HepG2 (cell line): ENCODE measurements around the gene PIP4K2C. TPM values are rescaled to one million over a fixed set of nuclear protein-coding genes. Genes with fewer than 3 reads are reported as not detected.
A peak's percentile ranks its signal among the peaks of the same experiment; 100 is the strongest.

Experiments
- BCL6 ChIP-seq: IDR thresholded peaks from 2 replicates; pipeline ENCODE4 v1.6.1; 2016; ENCODE audit warnings: missing genetic modification reagents, missing compliant biosample characterization
- DRAP1 ChIP-seq: IDR thresholded peaks from 2 replicates; pipeline ENCODE4 v1.6.1; 2016; ENCODE audit warnings: missing genetic modification reagents, missing compliant biosample characterization
- E2F2 ChIP-seq: sonication (generic); formaldehyde crosslinking; IDR thresholded peaks from 2 replicates; pipeline ENCODE4 v1.4.0; 2020; ENCODE audit warnings: missing genetic modification reagents, borderline replicate concordance
- GABPA ChIP-seq, 2 experiments: IDR thresholded peaks; 2 replicates each; pipeline ENCODE4 v1.6.1; 2011 to 2016; ENCODE audit warnings: low read depth in 2 of 2, low read length in 1 of 2, missing biosample characterization in 1 of 2, missing genetic modification characterization in 1 of 2
- GATAD2A ChIP-seq: IDR thresholded peaks from 2 replicates; pipeline ENCODE4 v1.6.1; 2016
- HINFP ChIP-seq: sonication (generic); formaldehyde crosslinking; IDR thresholded peaks from 2 replicates; pipeline ENCODE4 v1.4.0; 2020; ENCODE audit warnings: low read depth, mild to moderate bottlenecking, missing genetic modification reagents
- KDM6A ChIP-seq: IDR thresholded peaks from 2 replicates; pipeline ENCODE4 v1.6.1; 2016; ENCODE audit warnings: low read depth
- MXI1 ChIP-seq: IDR thresholded peaks from 3 replicates; pipeline ENCODE4 v1.6.1; 2012; ENCODE audit warnings: low read depth, low read length, inconsistent platforms, borderline replicate concordance
- NFE2L1 ChIP-seq: sonication (generic); formaldehyde crosslinking; IDR thresholded peaks from 2 replicates; pipeline ENCODE4 v1.4.0; 2020; ENCODE audit warnings: missing genetic modification reagents, mild to moderate bottlenecking, borderline replicate concordance
- PATZ1 ChIP-seq: sonication (generic); formaldehyde crosslinking; IDR thresholded peaks from 2 replicates; pipeline ENCODE4 v1.4.0; 2020; ENCODE audit warnings: missing genetic modification reagents
- PTBP1 ChIP-seq: fragments of 200-400 bp; formaldehyde crosslinking; IDR thresholded peaks from 2 replicates; pipeline ENCODE4 v1.6.1; 2018; ENCODE audit warnings: low read length, low read depth; ENCODE audit not compliant: poor library complexity, severe bottlenecking
- RORA ChIP-seq: sonication (generic); formaldehyde crosslinking; IDR thresholded peaks from 2 replicates; pipeline ENCODE4 v1.5.0; 2020; ENCODE audit warnings: mild to moderate bottlenecking, missing genetic modification reagents, moderate library complexity
- SALL1 ChIP-seq: sonication (generic); formaldehyde crosslinking; IDR thresholded peaks from 2 replicates; pipeline ENCODE4 v1.8.0; 2022; ENCODE audit warnings: mild to moderate bottlenecking, missing genetic modification reagents
- SMARCC2 ChIP-seq: fragments of 450-650 bp; IDR thresholded peaks from 2 replicates; pipeline ENCODE4 v1.6.1; 2017; ENCODE audit warnings: antibody characterized with exemption, mild to moderate bottlenecking
- ZBTB26 ChIP-seq: IDR thresholded peaks from 2 replicates; pipeline ENCODE4 v1.6.1; 2016; ENCODE audit warnings: missing compliant biosample characterization, missing genetic modification reagents, borderline replicate concordance
- ZNF234 ChIP-seq: sonication (generic); formaldehyde crosslinking; conservative IDR thresholded peaks from 2 replicates; pipeline ENCODE4 v1.5.1; 2020; ENCODE audit warnings: mild to moderate bottlenecking, missing genetic modification reagents
- ZNF367 ChIP-seq: sonication (generic); formaldehyde crosslinking; IDR thresholded peaks from 2 replicates; pipeline ENCODE4 v1.4.0; 2020; ENCODE audit warnings: missing genetic modification reagents, borderline replicate concordance
- ZNF530 ChIP-seq: sonication (generic); formaldehyde crosslinking; IDR thresholded peaks from 2 replicates; pipeline ENCODE4 v1.5.0; 2020; ENCODE audit warnings: low read depth, mild to moderate bottlenecking, missing genetic modification reagents
- ZNF737 ChIP-seq: sonication (generic); formaldehyde crosslinking; IDR thresholded peaks from 2 replicates; pipeline ENCODE4 v1.5.0; 2020; ENCODE audit warnings: missing genetic modification reagents, mild to moderate bottlenecking, borderline replicate concordance
- ZNF883 ChIP-seq: sonication (generic); formaldehyde crosslinking; IDR thresholded peaks from 2 replicates; pipeline ENCODE4 v1.5.1; 2020; ENCODE audit warnings: mild to moderate bottlenecking, missing genetic modification reagents; ENCODE audit errors: not compliant biosample characterization
- polyA plus RNA-seq, 8 experiments: library from polyadenylated mRNA; depleted of rRNA in 3 of 8; stranded (reverse) in 7 of 8; unstranded in 1 of 8; fragments of >200 nt; fragmentation: Illumina TruSeq in 4 of 8; extraction: Trizol in 4 of 8; gene quantifications; 2 replicates each; pipeline versions ENCODE4 v1.2.1 to v1.2.3, GENCODE V29; 2011 to 2016; ENCODE audit warnings: low read depth in 4 of 8, missing spikeins in 1 of 8, mixed read lengths in 1 of 8; ENCODE audit not compliant: insufficient read depth in 1 of 8
- total RNA-seq, 5 experiments: library from RNA; depleted of rRNA; stranded (reverse); fragments of >200 nt; fragmentation: Illumina TruSeq; extraction: Trizol; gene quantifications; 2 replicates each; pipeline ENCODE4 v1.2.3, GENCODE V29; 2016; ENCODE audit warnings: low read depth in 1 of 5

Gene PIP4K2C
- total and polyA plus RNA-seq, 2 of the 13 experiments (the other 11 are each of a cell fraction or from before 2014, with no cell fraction given) = 23.3 to 26.4 TPM

- no peak for TF ChIP-seq E2F2
- no peak for TF ChIP-seq SMARCC2
- TF ChIP-seq ZNF367 = no peak
- TF ChIP-seq GATAD2A (CRISPR knock-in tag) = 0 out of 2 replicates have a peak, but pooled peaks have one; percentile 21
- no peak for TF ChIP-seq ZNF737
- no peak for TF ChIP-seq KDM6A (CRISPR knock-in tag)
- TF ChIP-seq PTBP1 = no peak
- TF ChIP-seq ZNF234 (CRISPR knock-in tag) = 0 out of 2 replicates have a peak, but pooled peaks have one; percentile 73
- TF ChIP-seq MXI1 = no peak
- no peak for TF ChIP-seq GABPA (IDR thresholded peaks at IDR 0.05; ENCODE audit: low read depth, low read length)
- TF ChIP-seq GABPA (CRISPR knock-in tag; IDR thresholded peaks at IDR 0.05; ENCODE audit: low read depth) = no peak
- TF ChIP-seq NFE2L1 (CRISPR knock-in tag) = no peak
- TF ChIP-seq ZBTB26 (CRISPR knock-in tag) = no peak
- peak; percentile 70; the same call in 1 of the 2 replicates for TF ChIP-seq PATZ1 (CRISPR knock-in tag)
- TF ChIP-seq ZNF530 (CRISPR knock-in tag) = no peak
- no peak for TF ChIP-seq DRAP1 (CRISPR knock-in tag)
- TF ChIP-seq BCL6 = 0 out of 2 replicates have a peak, but pooled peaks have one; percentile 28
- no peak for TF ChIP-seq RORA (CRISPR knock-in tag)
- peak; percentile 52; the same call in 1 of the 2 replicates for TF ChIP-seq HINFP
- TF ChIP-seq SALL1 (CRISPR knock-in tag) = peak; percentile 72
- TF ChIP-seq ZNF883 (CRISPR knock-in tag) = peak; percentile 60
Observed at GRCh38 chr12:57632958-57633840, 42.2 kb downstream of the PIP4K2C start, which contains the start of gene B4GALNT1 (continued).
